HG03457 (cell line): ENCODE measurements around the gene SCUBE1.

Experiments
- ATAC-seq: cut with Tn5 transposase; IDR thresholded peaks from one replicate; pipeline ENCODE4 v1.9.1; 2021; ENCODE audit warnings: moderate number of reproducible peaks; ENCODE audit not compliant: unreplicated experiment

Gene SCUBE1

GRCh38 chr22:43304831-43305590 lies 38.2 kb downstream of the SCUBE1 start:
- no peak for ATAC-seq

GRCh38 chr22:43303751-43304150 lies 39.4 kb downstream of the SCUBE1 start:
- ATAC-seq, result no peak

DNA sequence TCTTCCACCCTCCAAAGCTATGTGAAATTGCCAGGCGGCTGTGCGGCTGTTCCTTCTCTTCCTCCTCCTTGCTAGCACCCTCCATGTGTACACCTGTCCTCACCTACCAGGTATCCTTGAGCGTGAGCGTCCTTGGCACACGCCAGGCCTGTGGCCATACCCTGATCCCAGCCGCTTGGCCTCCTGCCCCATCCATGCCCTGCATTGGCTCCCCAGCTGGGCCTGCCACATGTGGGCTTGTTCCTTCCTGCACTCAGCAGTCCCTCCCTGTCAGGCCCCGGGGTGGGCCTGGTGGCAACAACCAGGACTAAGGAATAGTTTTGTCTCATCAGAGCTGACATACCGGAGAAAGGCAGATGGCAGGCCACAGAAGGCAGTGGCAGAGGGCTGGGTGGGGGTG lies 40.0 kb downstream of the SCUBE1 start:
- no peak for ATAC-seq

- no peak for ATAC-seq
These were observed 40.6 kb downstream of the SCUBE1 start for GRCh38 chr22:43302531-43303041.

- ATAC-seq, result no peak
These were observed 41.3 kb downstream of the SCUBE1 start for GRCh38 chr22:43301866-43302265.

GRCh38 chr22:43300891-43301676 lies 42.1 kb downstream of the SCUBE1 start:
- no peak for ATAC-seq

DNA sequence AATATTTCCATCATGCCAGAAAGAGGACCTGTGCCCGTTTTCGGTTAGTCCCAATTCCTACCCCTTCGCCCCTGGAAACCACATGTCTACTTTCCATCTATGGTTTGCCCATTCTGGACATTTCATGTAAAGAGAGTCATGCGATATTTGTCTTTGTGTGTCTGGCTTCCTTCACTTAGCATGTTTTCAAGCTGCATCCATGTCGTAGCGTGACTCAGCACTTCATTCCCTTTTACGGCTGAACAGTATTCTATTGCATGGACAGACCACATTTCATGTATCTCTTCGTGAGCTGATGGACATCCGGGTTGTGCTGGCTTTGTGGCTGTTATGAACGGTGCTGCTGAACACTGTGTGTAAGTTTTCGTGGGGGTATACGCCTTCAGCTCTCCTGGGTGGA lies 43.4 kb downstream of the SCUBE1 start:
- no peak for ATAC-seq

GRCh38 chr22:43298062-43298801 lies 44.9 kb downstream of the SCUBE1 start:
- ATAC-seq, result no peak

GRCh38 chr22:43297270-43298061 lies 45.7 kb downstream of the SCUBE1 start:
- no peak for ATAC-seq

GRCh38 chr22:43296276-43296902 lies 46.8 kb downstream of the SCUBE1 start:
- ATAC-seq, result no peak

DNA sequence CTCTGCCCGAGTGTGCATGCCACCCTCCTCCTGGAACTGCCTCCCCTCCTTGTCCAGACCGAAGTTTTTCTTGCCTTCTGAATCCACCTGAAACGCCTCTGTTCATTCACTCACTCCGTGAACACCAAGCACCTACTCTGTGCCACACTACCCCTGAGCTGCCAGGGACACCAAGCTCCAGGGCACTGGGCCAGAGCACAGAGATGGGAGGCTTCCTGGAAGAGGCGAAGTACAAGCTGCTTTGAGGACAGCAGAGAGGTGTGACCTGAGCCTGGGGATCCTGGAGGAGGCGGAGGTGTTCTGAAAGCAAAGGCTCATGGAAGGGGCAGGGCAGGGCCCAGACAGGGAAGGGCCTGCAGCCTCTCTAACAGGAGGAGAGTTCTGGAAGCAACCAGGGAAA lies 47.5 kb downstream of the SCUBE1 start:
- no peak for ATAC-seq

GRCh38 chr22:43295173-43295572 lies 48.0 kb downstream of the SCUBE1 start:
- ATAC-seq, result no peak

DNA sequence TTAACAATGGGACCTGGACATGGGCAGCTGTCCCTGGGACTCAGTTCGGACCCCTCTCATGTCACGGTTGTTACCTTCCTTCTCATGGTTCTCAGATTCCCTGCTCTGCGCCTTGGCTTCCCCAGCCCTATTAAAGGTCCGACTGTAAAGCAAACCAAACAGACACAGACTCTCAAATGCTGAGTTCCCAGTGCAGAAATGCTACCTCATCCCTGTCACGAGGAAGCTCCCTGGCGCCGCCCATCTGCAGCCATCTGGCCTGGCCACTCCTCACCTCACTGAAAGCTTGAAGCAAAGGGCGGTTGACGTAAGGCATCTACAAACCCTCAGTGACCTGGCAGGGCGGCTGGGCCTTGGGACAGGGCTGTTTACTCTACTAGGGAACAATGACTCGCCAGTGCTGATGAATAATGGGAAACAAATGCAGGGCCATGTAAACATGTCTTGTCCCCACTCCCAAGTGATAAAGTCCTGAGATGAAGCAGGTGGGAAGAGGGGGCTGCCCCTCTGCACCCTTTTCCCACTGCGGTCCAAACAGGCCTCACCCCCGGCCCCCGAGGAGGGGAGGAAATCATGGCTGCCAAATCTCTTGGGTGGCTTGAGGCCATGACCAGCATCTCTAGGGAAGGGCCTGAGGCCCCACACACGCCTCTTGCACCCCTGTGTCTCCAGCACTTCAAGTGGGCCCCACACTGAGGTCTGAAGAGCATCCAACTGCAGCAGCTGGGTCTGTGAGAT lies 49.3 kb downstream of the SCUBE1 start:
- ATAC-seq, result no peak

- no peak for ATAC-seq
These were observed 49.9 kb downstream of the SCUBE1 start for GRCh38 chr22:43293259-43293654.

DNA sequence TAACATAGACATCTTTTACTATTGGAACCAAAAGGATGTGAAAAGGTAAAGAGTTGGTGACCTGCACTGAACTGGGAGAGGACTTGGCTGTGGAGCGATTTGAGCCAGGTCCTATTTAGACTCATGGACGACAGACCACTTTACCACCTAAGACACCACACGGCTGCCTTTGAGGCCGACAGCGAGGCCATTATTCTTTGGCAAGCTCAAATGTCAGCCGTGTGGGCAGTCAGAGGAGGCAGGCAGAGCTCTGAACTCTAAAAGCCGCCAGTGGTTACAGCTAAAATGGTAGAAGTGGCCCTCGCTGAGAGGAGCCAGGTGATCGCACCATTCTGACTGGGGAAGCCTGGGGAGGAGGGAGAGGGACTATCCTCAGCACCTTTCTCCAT lies 50.5 kb downstream of the SCUBE1 start:
- ATAC-seq, result no peak

DNA sequence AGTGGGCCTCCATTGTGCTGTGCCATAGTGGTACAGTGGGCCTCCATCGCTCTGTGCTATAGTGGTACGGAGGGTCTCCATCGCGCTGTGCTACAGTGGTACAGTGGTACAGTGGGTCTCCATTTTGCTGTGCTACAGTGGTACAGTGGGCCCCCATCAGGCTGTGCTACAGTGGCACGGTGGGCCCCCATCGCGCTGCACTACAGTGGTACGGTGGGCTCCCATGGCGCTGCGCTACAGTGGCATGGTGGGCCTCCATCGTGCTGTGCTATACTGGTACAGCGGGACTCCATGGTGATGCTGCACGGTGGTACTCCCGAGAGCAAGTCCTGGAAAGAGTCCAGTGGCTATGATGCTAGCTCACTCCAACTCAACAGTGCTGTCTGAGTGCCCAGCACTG lies 51.8 kb downstream of the SCUBE1 start:
- no peak for ATAC-seq

- no peak for ATAC-seq
These were observed 53.0 kb downstream of the SCUBE1 start for GRCh38 chr22:43289976-43290721.

- no peak for ATAC-seq
These were observed 53.6 kb downstream of the SCUBE1 start for GRCh38 chr22:43289531-43289963.
